ENCODE measurements around the gene APMAP. TPM values are rescaled to one million over a fixed set of nuclear protein-coding genes. Genes with fewer than 3 reads are reported as not detected.

Gene APMAP
- total RNA-seq, 1 donor from 2014 or later, result 68.7 TPM

Other genes with a start within 250 kb of the APMAP start
- gene CST7, start 43.5 kb downstream of the APMAP start, total RNA-seq, result not detected in 2 replicates
- 9.4 and 12.8 TPM in 2 replicates for gene ACSS1, start 65.4 kb upstream of the APMAP start, total RNA-seq
- gene VSX1, start 89.4 kb upstream of the APMAP start, total RNA-seq, result not detected in 2 replicates
- gene ENTPD6, start 203.0 kb upstream of the APMAP start, total RNA-seq, result 31.3 and 43.0 TPM in 2 replicates

Data from dermis microvascular lymphatic vessel endothelial cell (primary cell).